Omental fat pad (tissue), 4 donors: ENCODE measurements around the gene IFI27L2. TPM values are rescaled to one million over a fixed set of nuclear protein-coding genes. Genes with fewer than 3 reads are reported as not detected.

Source experiments
- ATAC-seq: fragments of 150-250 bp; one replicate; pipeline ENCODE4 v1.9.1; 2016; ENCODE audit warnings: mild to moderate bottlenecking, moderate library complexity; ENCODE audit not compliant: low FRiP score
- DNase-seq: peaks from one replicate; pipeline ENCODE4 v3.0.0-alpha.2; 2019; ENCODE audit warnings: low spot score
- total RNA-seq, 4 donors: library from RNA; depleted of rRNA; stranded (reverse); fragments of >200 nt; gene quantifications; one replicate each; pipeline ENCODE4 v1.1.0, GENCODE V29; 2016
- TF ChIP-seq, protein P1 (sequence below), 3 donors: fragments of 450-650 bp; IDR thresholded peaks; one replicate each; pipeline ENCODE4 v1.5.1; 2016 to 2017; ENCODE audit warnings: antibody characterized with exemption in 3 of 3, mild to moderate bottlenecking in 3 of 3, moderate library complexity in 2 of 3

The IFI27L2 gene, protein sequence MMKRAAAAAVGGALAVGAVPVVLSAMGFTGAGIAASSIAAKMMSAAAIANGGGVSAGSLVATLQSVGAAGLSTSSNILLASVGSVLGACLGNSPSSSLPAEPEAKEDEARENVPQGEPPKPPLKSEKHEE
- total RNA-seq = 100 to 1,000 TPM in 1 of 4 donors, 10 to 100 TPM in 3; 43.2 to 109 (median 47.7) TPM

DNA sequence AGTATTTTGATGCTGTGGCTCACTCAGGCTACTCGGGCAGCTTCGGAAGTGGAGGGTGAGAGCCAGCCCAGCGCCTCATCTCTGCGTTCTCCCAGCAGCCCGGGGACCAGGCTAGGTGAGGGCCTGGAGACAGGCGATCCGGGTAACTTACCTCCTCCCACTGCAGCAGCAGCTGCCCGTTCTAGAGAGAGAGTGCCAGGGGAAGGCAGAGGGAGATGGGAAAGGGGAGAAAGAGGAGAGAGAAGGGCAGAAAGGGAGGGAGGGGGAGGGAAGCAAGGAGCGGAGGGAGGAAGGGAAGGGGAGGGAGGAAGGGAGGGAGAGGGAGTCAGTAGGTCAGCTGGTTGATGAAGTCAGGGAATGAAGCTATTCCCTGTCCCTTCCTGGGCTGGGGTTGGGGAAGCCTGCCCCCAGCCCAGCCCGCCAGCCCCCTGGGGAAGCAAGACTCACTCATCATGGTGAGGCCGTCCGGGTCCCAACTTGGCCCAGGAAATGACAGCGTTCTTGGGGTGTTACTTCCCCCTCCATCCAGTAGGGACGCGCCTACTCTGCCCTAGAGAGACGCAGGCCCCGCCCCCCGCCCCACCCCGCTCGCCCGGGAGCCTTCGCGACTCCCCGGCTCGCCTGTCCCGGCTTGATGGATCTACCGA is at the start of gene IFI27L2:
Gene IFI27L2, minus strand, starts transcription at position 494 of the 647 bp plus-strand sequence. Its CDS starts 40 bp downstream, at position 454.
- TF ChIP-seq, protein P1, sequence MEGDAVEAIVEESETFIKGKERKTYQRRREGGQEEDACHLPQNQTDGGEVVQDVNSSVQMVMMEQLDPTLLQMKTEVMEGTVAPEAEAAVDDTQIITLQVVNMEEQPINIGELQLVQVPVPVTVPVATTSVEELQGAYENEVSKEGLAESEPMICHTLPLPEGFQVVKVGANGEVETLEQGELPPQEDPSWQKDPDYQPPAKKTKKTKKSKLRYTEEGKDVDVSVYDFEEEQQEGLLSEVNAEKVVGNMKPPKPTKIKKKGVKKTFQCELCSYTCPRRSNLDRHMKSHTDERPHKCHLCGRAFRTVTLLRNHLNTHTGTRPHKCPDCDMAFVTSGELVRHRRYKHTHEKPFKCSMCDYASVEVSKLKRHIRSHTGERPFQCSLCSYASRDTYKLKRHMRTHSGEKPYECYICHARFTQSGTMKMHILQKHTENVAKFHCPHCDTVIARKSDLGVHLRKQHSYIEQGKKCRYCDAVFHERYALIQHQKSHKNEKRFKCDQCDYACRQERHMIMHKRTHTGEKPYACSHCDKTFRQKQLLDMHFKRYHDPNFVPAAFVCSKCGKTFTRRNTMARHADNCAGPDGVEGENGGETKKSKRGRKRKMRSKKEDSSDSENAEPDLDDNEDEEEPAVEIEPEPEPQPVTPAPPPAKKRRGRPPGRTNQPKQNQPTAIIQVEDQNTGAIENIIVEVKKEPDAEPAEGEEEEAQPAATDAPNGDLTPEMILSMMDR (IDR thresholded peaks at IDR 0.05) = no peak
- peak; percentile 44 for DNase-seq
- ATAC-seq = peak; percentile 92

DNA sequence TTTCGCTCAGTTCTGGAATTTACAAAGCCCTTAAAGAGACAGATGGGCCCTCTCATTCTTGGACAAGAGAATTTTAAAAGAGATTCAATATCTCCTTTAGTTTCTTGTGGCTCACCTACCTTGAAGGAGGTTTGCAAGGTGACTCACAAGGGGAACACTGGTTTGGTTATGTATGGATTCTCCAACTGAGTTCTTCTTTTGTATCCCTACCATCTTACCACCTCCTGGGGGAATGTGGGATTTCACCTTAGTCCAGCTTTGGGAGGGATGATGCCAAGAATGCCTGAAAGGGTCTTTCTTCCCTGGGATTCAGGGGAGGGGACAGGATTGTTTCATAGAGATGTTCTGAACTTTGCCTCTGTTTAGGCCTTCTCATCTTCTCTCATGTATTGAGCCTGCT is 48.4 kb upstream of the IFI27L2 start:
- ATAC-seq = no peak
- no peak for DNase-seq
- TF ChIP-seq, protein P1 (IDR thresholded peaks at IDR 0.05) = no peak

DNA sequence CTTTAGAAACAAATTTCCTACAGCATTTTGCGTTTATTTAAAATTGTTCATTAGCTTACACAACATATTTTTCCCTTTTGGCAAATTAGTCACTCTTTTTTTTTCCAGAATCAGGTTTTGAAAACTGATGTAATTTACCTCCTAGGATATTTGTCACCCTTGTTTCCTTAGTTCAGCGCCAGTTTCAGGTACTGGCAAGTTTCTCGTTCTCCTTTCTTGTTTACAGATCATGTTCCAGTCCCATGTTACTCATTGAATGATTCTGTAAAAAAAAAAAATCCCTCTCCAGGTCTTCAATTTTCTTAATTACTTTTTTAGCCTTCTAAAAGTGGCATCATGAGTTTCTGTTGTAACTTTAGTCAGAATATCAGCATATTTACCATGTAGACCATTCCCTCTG is 47.4 kb upstream of the IFI27L2 start:
- TF ChIP-seq, protein P1 (IDR thresholded peaks at IDR 0.05) = no peak
- ATAC-seq (no peak), DNase-seq (no peak)

DNA sequence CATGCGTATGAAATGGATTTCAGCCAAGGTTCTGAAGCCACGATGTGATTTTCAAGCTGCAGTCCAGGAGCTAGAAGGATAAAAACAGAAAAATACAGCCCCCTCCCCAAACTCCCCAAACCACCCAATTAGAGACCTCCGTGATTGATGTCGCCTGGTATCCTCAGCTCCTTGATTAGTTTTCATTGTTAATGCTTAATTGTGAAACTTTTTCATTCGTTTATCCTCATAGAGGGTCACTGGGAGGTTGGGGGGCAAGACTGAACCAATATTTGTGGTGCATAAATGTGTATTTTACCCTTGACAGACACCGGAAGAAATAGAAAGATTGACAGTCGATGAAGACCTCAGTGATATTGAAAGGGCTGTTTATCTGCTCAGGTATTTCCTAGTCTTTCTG is 46.3 kb upstream of the IFI27L2 start:
- DNase-seq = no peak
- no peak for ATAC-seq
- TF ChIP-seq, protein P1 (IDR thresholded peaks at IDR 0.05) = no peak

DNA sequence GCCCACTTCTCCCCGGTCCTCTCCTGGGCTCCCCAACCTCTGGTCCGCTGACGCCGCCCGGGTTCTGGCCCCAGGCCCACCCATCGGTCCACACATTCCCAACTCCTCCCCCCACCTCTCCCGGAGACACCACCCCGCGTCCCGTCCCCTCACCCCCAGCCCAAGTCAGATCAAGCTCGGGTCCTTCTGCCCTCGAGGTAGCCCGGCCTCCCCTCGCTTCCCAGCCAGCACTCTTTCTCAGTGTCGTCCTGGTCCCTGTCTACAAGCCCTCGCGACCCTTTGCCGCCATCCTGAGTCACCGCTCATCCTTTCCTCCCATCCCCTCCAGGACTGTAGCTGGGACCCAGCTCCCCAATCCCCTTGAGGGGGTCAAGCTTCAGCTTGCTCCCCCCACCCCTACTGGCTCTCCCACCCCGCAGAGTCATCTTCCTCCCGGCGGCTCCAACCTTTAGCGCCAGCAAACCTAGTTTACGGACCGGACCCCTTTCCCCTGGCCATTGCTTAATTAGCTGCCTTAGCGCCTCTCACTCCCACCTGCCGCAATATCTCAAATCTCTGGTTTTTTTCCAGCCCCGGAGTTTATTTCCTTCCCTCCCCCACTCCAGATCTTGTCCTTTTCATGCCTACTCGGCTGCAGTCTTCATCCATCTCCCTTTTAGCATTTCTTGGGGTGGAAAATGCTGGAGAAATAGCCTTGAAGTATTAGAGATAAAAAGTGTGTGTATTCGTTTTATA is 45.8 kb upstream of the IFI27L2 start:
- TF ChIP-seq, protein P1 (IDR thresholded peaks at IDR 0.05) = no peak
- DNase-seq (no peak), ATAC-seq (peak; percentile 6)

DNA sequence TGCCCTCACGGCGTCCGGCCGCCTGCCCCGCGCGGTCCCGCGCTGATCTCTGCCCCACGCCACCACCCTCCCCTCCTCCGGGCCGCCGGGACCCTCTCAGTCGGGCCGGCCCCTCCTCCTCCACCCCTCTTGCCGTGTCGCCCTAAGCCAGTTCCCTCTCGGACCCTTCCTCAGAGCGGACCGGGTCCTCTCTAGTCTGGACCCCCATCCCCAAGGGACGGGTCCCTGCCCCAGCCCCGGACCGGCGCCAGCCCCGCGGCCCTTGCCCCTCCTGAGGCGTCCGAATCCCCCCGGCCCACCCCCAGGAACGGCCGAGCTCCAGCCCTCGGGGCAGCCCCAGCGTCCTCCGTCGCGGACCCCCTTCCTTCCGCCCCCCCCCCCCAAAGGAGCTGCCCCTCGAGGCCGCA is 45.2 kb upstream of the IFI27L2 start:
- ATAC-seq (no peak), DNase-seq (no peak)

More for the DNA sequence above, 45.2 kb upstream of the IFI27L2 start:
- TF ChIP-seq, protein P1 (IDR thresholded peaks at IDR 0.05) = no peak
